SK-N-MC (cell line): ENCODE results near the gene PTPRG.

Experiments
- DNase-seq: peaks from one replicate; pipeline ENCODE4 v3.0.0-alpha.2; 2011; ENCODE audit warnings: low read depth, low spot score
- H3K27ac ChIP-seq: fragments of 200-600 bp; sonication (generic); 2 replicates; pipeline ENCODE4 v1.5.1; 2016; ENCODE audit warnings: mixed run types
- H3K36me3 ChIP-seq: fragments of 200-600 bp; sonication (generic); 2 replicates; pipeline ENCODE4 v1.6.1; 2017; ENCODE audit warnings: antibody characterized with exemption, low read length, mixed read lengths; ENCODE audit not compliant: insufficient read depth
- H3K4me3 ChIP-seq: fragments of 200-600 bp; sonication (generic); 2 replicates; pipeline ENCODE4 v1.5.1; 2016
- H3K9ac ChIP-seq: fragments of 200-600 bp; sonication (generic); 2 replicates; pipeline ENCODE4 v1.8.0; 2017; ENCODE audit warnings: mixed run types, mixed read lengths; ENCODE audit not compliant: insufficient read length
- H3K9me3 ChIP-seq: fragments of 200-600 bp; sonication (generic); 2 replicates; pipeline ENCODE4 v1.6.1; 2017; ENCODE audit warnings: low read depth, mild to moderate bottlenecking, antibody characterized with exemption, low read length, moderate library complexity, mixed read lengths
- EZH2 ChIP-seq: fragments of 200-600 bp; sonication (generic); IDR thresholded peaks from one replicate; pipeline ENCODE4 v1.6.1; 2017; ENCODE audit warnings: antibody characterized with exemption
- FOXP2 ChIP-seq: optimal IDR thresholded peaks from 2 replicates; pipeline ENCODE3; 2011; ENCODE audit warnings: mild to moderate bottlenecking, moderate library complexity; ENCODE audit not compliant: insufficient read depth; ENCODE audit errors: extremely low read length, control extremely low read depth
- POLR2AphosphoS5 ChIP-seq: IDR thresholded peaks from 2 replicates; pipeline ENCODE4 v1.6.1; 2012; ENCODE audit warnings: mild to moderate bottlenecking, low read depth, low read length, borderline replicate concordance

Gene PTPRG

GRCh38 chr3:62203152-62203551 lies 641.8 kb downstream of the PTPRG start:
- Histone ChIP-seq H3K9ac (no peak overlapping the region), H3K36me3 (no peaks in the 10 kb centered on the region), H3K4me3 (no peak overlapping the region), H3K9me3 (no peaks in the 10 kb centered on the region), H3K27ac (no peak overlapping the region)
- no peak for TF ChIP-seq POLR2AphosphoS5
- TF ChIP-seq EZH2: no peak
- TF ChIP-seq FOXP2: no peak
- DNase-seq: no peak

DNA sequence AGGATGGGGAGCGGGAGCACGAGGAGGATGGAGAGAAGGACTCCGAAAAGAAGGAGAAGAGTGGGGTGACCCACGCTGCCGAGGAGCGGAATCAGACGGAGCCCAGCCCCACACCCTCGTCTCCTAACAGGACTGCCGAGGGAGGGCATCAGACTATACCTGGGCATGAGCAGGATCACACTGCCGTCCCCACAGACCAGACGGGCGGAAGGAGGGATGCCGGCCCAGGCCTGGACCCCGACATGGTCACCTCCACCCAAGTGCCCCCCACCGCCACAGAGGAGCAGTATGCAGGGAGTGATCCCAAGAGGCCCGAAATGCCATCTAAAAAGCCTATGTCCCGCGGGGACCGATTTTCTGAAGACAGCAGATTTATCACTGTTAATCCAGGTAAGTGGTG lies 642.2 kb downstream of the PTPRG start:
- no peaks in the 10 kb centered on the region for H3K36me3 ChIP-seq

GRCh38 chr3:62207197-62207596 lies 645.8 kb downstream of the PTPRG start:
- Histone ChIP-seq H3K9me3 (no peaks in the 10 kb centered on the region), H3K27ac (no peak overlapping the region), H3K36me3 (no peaks in the 10 kb centered on the region), H3K4me3 (no peak overlapping the region), H3K9ac (no peak overlapping the region)
- TF ChIP-seq FOXP2: no peak
- DNase-seq: no peak

More for the DNA sequence above, 642.2 kb downstream of the PTPRG start:
- Histone ChIP-seq H3K9ac (no peak overlapping the region), H3K4me3 (no peak overlapping the region), H3K27ac (no peak overlapping the region), H3K9me3 (no peaks in the 10 kb centered on the region)
- DNase-seq: no peak
- no peak for TF ChIP-seq FOXP2
- no peak for TF ChIP-seq EZH2
- no peak for TF ChIP-seq POLR2AphosphoS5

DNA sequence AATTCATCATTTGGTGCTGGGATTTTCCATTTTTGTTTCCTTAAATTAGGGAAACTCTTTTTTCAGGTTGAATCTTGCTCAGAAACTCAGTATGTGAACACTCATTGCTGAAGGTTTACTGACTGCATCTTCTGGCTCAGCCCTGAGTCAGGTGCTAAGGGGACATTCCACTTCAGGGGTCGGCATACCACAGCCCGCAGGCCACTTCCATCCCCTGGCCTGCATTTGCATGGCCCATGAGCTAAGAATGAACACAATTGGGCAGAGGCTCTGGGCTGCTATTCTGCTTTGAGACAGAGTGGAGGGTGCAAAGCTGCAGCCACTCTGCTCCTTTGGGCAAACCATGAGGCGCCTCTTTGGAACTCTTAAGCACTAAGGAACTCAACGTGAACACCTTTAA lies 647.0 kb downstream of the PTPRG start:
- Histone ChIP-seq H3K27ac (no peak overlapping the region), H3K9me3 (no peaks in the 10 kb centered on the region), H3K36me3 (no peaks in the 10 kb centered on the region), H3K9ac (no peak overlapping the region), H3K4me3 (no peak overlapping the region)
- DNase-seq: no peak
- TF ChIP-seq EZH2 (no peak), POLR2AphosphoS5 (no peak), FOXP2 (no peak)

GRCh38 chr3:62209101-62209500 lies 647.7 kb downstream of the PTPRG start:
- DNase-seq: no peak
- TF ChIP-seq EZH2: no peak
- no peak for TF ChIP-seq FOXP2
- TF ChIP-seq POLR2AphosphoS5: no peak
- Histone ChIP-seq H3K27ac (no peak overlapping the region), H3K9ac (no peak overlapping the region), H3K9me3 (no peaks in the 10 kb centered on the region), H3K4me3 (no peak overlapping the region), H3K36me3 (no peaks in the 10 kb centered on the region)

DNA sequence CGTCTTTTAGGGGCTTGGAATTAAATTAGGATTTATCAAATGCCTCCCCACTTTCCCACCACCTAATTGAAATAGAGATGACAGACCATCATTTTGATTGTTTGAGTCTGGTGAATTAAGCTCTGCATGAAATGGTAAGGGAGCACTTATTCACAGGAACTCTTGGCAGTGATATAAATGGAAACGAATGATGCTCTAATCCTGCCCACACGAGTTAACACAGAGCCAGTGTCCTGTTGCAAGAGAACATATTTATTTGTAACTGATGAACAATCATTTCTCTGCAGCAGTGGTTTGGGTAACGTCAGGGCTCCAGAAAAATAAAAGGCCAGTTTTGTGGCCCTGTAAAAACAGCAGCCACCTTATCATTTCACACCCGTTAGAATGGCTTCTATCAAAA lies 648.6 kb downstream of the PTPRG start:
- DNase-seq: no peak
- TF ChIP-seq POLR2AphosphoS5: no peak
- no peak for TF ChIP-seq FOXP2
- no peak for TF ChIP-seq EZH2
- Histone ChIP-seq H3K36me3 (no peaks in the 10 kb centered on the region), H3K9ac (no peak overlapping the region), H3K9me3 (no peaks in the 10 kb centered on the region), H3K27ac (no peak overlapping the region), H3K4me3 (no peak overlapping the region)

DNA sequence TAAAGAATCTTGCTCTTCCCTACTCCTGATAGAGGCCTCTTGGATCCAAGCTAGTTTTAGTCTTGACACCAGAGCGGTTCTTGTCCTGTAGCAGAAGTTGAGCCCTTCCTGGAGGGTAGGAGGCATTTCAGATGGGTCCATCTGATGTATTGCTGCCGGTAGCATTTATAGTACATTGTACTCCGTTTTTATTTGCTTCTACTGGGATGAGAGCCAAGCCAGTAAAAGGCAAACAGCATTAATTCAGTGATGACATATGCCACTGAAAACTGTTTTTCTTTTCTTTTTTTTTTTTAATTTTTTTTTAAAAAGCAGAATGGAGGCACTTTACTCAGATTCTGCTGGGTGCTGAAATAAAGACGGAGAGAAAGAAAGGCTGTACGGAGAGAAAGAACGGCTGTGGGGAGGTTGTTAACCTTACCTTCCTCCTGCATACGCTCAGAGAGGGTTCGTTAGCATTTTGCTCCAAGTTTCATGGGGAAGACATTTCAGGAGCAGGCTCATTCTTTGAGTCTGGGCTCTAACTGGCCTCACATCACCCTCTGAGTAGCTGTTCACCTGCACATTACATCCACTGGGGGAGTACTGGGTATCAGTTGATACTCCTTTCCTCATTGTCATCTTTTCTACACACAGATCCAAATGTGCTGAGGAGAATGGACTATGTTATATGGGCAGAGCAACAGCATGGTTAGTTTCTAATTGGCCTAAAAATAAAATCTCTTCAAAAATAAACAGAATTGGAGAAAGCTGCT lies 650.5 kb downstream of the PTPRG start:
- no peak overlapping the region for H3K27ac ChIP-seq
- TF ChIP-seq POLR2AphosphoS5 (no peak), EZH2 (no peak), FOXP2 (no peak)
- H3K36me3 ChIP-seq: no peaks in the 10 kb centered on the region
- H3K9ac ChIP-seq: no peak overlapping the region
- no peak overlapping the region for H3K4me3 ChIP-seq
- DNase-seq: no peak
- H3K9me3 ChIP-seq: no peaks in the 10 kb centered on the region

- no peaks in the 10 kb centered on the region for H3K36me3 ChIP-seq
- DNase-seq: no peak
- no peak overlapping the region for H3K27ac ChIP-seq
- H3K9me3 ChIP-seq: no peaks in the 10 kb centered on the region
- TF ChIP-seq EZH2 (no peak), POLR2AphosphoS5 (no peak), FOXP2 (no peak)
- H3K4me3 ChIP-seq: no peak overlapping the region
- no peak overlapping the region for H3K9ac ChIP-seq
Observed at GRCh38 chr3:62214850-62215249, 653.5 kb downstream of the PTPRG start.

GRCh38 chr3:62220616-62221015 lies 659.2 kb downstream of the PTPRG start:
- Histone ChIP-seq H3K9ac (no peak overlapping the region), H3K9me3 (no peaks in the 10 kb centered on the region), H3K4me3 (no peak overlapping the region), H3K36me3 (no peaks in the 10 kb centered on the region), H3K27ac (no peak overlapping the region)
- no peak for DNase-seq
- TF ChIP-seq POLR2AphosphoS5: no peak
- TF ChIP-seq EZH2: no peak
- no peak for TF ChIP-seq FOXP2
